ENCODE measurements around the gene NDEL1. TPM values are rescaled to one million over a fixed set of nuclear protein-coding genes. Genes with fewer than 3 reads are reported as not detected.

Gene NDEL1
- total RNA-seq, 1 donor from 2014 or later, result 74.1 TPM

GRCh38 chr17:8430966-8431365, 4.7 kb upstream of the NDEL1 start:
- DNase-seq (no peak), ATAC-seq (no peak)
- H3K27me3 ChIP-seq (ENCODE audit: low read depth), result no peaks in the 10 kb centered on the region
- no peak overlapping the region for H3K4me3 ChIP-seq
- no peaks in the 10 kb centered on the region for H3K36me3 ChIP-seq
- no peaks in the 10 kb centered on the region for H3K9me3 ChIP-seq
- intact Hi-C loops (cut with DNase I), result no loop called here
- H3K4me1 ChIP-seq, result peaks cover 11% of the 10 kb centered on the region
- no peak for TF ChIP-seq CTCF (IDR thresholded peaks at IDR 0.05)
- peak overlapping the region; percentile 59 for H3K27ac ChIP-seq

GRCh38 chr17:8436169-8436843, 622 bp downstream of the NDEL1 start:
- Histone ChIP-seq H3K27me3 (ENCODE audit: low read depth) (no peaks in the 10 kb centered on the region), H3K27ac (peak overlapping the region; percentile 100), H3K4me1 (peaks cover 29% of the 10 kb centered on the region), H3K9me3 (no peaks in the 10 kb centered on the region), H3K36me3 (peaks cover 25% of the 10 kb centered on the region), H3K4me3 (peak overlapping the region; percentile 95)
- DNase-seq (peak; percentile 85), ATAC-seq (peak; percentile 90 to 92)
- TF ChIP-seq CTCF (IDR thresholded peaks at IDR 0.05), result no peak
- intact Hi-C loops (cut with DNase I), result no loop called here

- TF ChIP-seq CTCF (IDR thresholded peaks at IDR 0.05), result no peak
- H3K4me1 ChIP-seq, result peaks cover 28% of the 10 kb centered on the region
- DNase-seq (no peak), ATAC-seq (no peak)
- peak overlapping the region; percentile 100 for H3K27ac ChIP-seq
- H3K4me3 ChIP-seq, result peak overlapping the region; percentile 95
- no peaks in the 10 kb centered on the region for H3K9me3 ChIP-seq
- intact Hi-C loops (cut with DNase I), result no loop called here
- H3K27me3 ChIP-seq (ENCODE audit: low read depth), result no peaks in the 10 kb centered on the region
- peaks cover 25% of the 10 kb centered on the region for H3K36me3 ChIP-seq
Observed at GRCh38 chr17:8436844-8437171, 1.1 kb downstream of the NDEL1 start.

- intact Hi-C loops (cut with DNase I), result no loop called here
- peaks cover 39% of the 10 kb centered on the region for H3K4me1 ChIP-seq
- DNase-seq, result no peak
- no peaks in the 10 kb centered on the region for H3K27me3 ChIP-seq (ENCODE audit: low read depth)
- ATAC-seq, result no peak
- no peak for TF ChIP-seq CTCF (IDR thresholded peaks at IDR 0.05)
- no peak overlapping the region for H3K27ac ChIP-seq
- no peak overlapping the region for H3K4me3 ChIP-seq
- peaks cover 28% of the 10 kb centered on the region for H3K36me3 ChIP-seq
- H3K9me3 ChIP-seq, result no peaks in the 10 kb centered on the region
Observed at GRCh38 chr17:8438441-8438840, 2.8 kb downstream of the NDEL1 start.

GRCh38 chr17:8439681-8440080, 4.0 kb downstream of the NDEL1 start:
- DNase-seq (no peak), ATAC-seq (no peak)
- intact Hi-C loops (cut with DNase I), result no loop called here
- H3K4me1 ChIP-seq, result peaks cover 47% of the 10 kb centered on the region
- peaks cover 40% of the 10 kb centered on the region for H3K36me3 ChIP-seq
- no peaks in the 10 kb centered on the region for H3K27me3 ChIP-seq (ENCODE audit: low read depth)
- no peaks in the 10 kb centered on the region for H3K9me3 ChIP-seq
- H3K4me3 ChIP-seq, result no peak overlapping the region
- no peak overlapping the region for H3K27ac ChIP-seq
- TF ChIP-seq CTCF (IDR thresholded peaks at IDR 0.05), result no peak

All from lower lobe of right lung (tissue), 2 donors.